Kidney (tissue), 14 donors: ENCODE measurements around the gene MYO1D. TPM values are rescaled to one million over a fixed set of nuclear protein-coding genes. Genes with fewer than 3 reads are reported as not detected.

Experiments
- DNase-seq, 5 donors: peaks; one replicate each; pipeline ENCODE4 v3.0.0-alpha.2; 2013 to 2020
- FAIRE-seq: peaks from 2 replicates; lab custom pipeline; 2012; peaks lifted over from hg19 to GRCh38; lab: Jason Lieb, UNC
- H3K27ac ChIP-seq, 2 donors: one replicate each; pipeline ENCODE4 v1.7.0; 2013; ENCODE audit warnings: low read depth in 2 of 2, low read length in 2 of 2, inconsistent platforms in 1 of 2
- H3K27me3 ChIP-seq: one replicate; pipeline ENCODE4 v1.7.1; 2013; ENCODE audit warnings: low read length, inconsistent platforms; ENCODE audit not compliant: control insufficient read depth, insufficient read depth
- H3K36me3 ChIP-seq, 3 donors: one replicate each; pipeline versions ENCODE4 v1.7.0 to v1.7.1; 2013; ENCODE audit warnings: low read length in 3 of 3, control low read depth in 1 of 3, inconsistent platforms in 1 of 3; ENCODE audit not compliant: insufficient read depth in 3 of 3, control insufficient read depth in 2 of 3
- H3K4me1 ChIP-seq, 3 donors: one replicate each; pipeline versions ENCODE4 v1.7.0 to v1.7.1; 2013; ENCODE audit warnings: low read length in 3 of 3, inconsistent platforms in 1 of 3, low read depth in 1 of 3; ENCODE audit not compliant: control insufficient read depth in 2 of 3, insufficient read depth in 2 of 3
- H3K4me3 ChIP-seq, 3 donors: one replicate each; pipeline versions ENCODE4 v1.7.0 to v1.8.1; 2013; ENCODE audit warnings: low read length in 3 of 3, control low read depth in 1 of 3, inconsistent platforms in 1 of 3
- H3K9ac ChIP-seq, 3 donors: one replicate each; pipeline versions ENCODE4 v1.7.0 to v1.7.1; 2013; ENCODE audit warnings: low read length in 3 of 3, control low read depth in 1 of 3, inconsistent platforms in 1 of 3
- H3K9me3 ChIP-seq, 3 donors: one replicate each; pipeline versions ENCODE4 v1.7.0 to v1.7.1; 2013; ENCODE audit warnings: low read length in 3 of 3, control low read depth in 1 of 3, inconsistent platforms in 1 of 3; ENCODE audit not compliant: control insufficient read depth in 2 of 3, insufficient read depth in 1 of 3
- intact Hi-C: fragments of 100-400 bp; cut with DNase I; formaldehyde crosslinking; loops from one replicate; pipeline ENCODE4 v1.11.1; 2022
- polyA plus RNA-seq: library from polyadenylated mRNA; stranded (reverse); fragments of 350-450 nt; fragmentation: Illumina TruSeq; extraction: RNeasy Lipid Tissue Mini Kit (QIAGEN cat#74804); gene quantifications from one replicate; pipeline ENCODE4 v1.2.3, GENCODE V29; 2014; ENCODE audit warnings: low read depth, low replicate concordance; ENCODE audit not compliant: insufficient read depth
- total RNA-seq: library from RNA; stranded (reverse); fragmentation: NEBNext Ultra II Directional; extraction: Animal tissue kit (Norgen Biotek cat#: 25700); gene quantifications from one replicate; pipeline ENCODE4 v1.2.1, GENCODE V29; 2021
- TF ChIP-seq, protein P1 (sequence below): IDR thresholded peaks from 3 replicates; pipeline ENCODE4 v1.5.1; 2012; ENCODE audit warnings: mild to moderate bottlenecking, moderate library complexity, borderline replicate concordance; ENCODE audit not compliant: insufficient read depth; ENCODE audit errors: extremely low read depth
- donor health status: control.
- donor health status: control.
- donor health status: control.
- donor health status: control.
- donor health status: control.
- donor health status: DM: yes; HTN: yes; CAD: no.
- donor health status: Normal renal cell carcinoma (clear cell type).

Gene MYO1D
- total and polyA plus RNA-seq, 2 donors from 2014 or later, result 21.1 to 99.9 TPM

DNA sequence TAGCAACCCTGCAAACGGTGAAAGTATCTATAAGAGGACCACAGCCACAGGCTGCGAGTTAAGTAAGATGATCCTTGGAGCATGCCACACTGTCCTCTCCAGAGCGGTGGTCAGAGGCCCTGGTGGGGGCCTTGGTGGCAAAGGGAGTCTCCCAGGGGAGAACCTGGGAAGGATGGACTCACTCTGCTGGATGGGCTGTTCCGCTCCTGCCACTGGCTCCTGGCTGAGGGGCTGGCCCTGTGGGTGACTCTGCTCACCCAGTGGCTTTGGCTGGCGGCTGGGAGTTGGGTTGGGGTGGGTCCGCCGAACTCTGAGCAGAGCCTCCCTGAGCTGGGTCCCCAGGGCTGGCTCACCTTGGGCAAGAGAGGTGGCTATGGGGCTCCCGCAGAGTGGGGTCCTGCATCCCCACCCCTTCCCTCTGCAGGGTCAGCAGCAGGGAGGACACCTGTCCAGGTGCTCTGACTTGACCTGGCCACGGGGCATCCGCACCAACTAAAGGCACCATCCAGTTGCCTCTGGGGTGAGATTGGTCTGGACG lies 382.9 kb downstream of the MYO1D start:
- intact Hi-C loops, result no loop called here
- FAIRE-seq, result no peak
- no peak for DNase-seq

DNA sequence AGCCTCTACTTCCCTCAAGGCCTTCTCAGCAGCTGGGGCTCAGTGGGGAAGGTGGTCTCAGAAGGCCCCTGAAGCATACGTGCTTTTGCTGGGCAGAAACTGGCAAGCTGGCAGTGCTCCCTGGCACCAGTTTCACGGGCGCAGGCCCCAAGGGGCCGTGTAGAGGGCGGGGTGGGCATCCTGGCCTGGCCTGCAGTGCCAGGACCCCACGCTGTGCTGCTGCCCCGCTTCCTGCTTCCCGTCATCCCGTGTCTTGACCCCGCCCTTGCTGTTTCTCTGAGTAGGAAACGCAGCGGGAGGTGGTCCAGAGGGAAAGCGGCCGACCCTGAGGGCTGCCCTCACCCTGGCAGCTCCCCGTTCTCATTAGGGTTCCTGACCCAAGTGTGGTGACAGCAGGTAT lies 383.4 kb downstream of the MYO1D start:
- Histone ChIP-seq H3K9ac (no peak overlapping the region), H3K27ac (no peak overlapping the region), H3K4me3 (no peak overlapping the region), H3K4me1 (peaks cover 0 to 6% (median 0%) of the 10 kb centered on the region in 3 donors), H3K9me3 (no peaks in the 10 kb centered on the region), H3K27me3 (no peaks in the 10 kb centered on the region), H3K36me3 (no peaks in the 10 kb centered on the region)
- TF ChIP-seq, protein P1, sequence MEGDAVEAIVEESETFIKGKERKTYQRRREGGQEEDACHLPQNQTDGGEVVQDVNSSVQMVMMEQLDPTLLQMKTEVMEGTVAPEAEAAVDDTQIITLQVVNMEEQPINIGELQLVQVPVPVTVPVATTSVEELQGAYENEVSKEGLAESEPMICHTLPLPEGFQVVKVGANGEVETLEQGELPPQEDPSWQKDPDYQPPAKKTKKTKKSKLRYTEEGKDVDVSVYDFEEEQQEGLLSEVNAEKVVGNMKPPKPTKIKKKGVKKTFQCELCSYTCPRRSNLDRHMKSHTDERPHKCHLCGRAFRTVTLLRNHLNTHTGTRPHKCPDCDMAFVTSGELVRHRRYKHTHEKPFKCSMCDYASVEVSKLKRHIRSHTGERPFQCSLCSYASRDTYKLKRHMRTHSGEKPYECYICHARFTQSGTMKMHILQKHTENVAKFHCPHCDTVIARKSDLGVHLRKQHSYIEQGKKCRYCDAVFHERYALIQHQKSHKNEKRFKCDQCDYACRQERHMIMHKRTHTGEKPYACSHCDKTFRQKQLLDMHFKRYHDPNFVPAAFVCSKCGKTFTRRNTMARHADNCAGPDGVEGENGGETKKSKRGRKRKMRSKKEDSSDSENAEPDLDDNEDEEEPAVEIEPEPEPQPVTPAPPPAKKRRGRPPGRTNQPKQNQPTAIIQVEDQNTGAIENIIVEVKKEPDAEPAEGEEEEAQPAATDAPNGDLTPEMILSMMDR, result no peak
- no peak for FAIRE-seq
- intact Hi-C loops, result no loop called here
- no peak for DNase-seq

More for the DNA sequence above, 382.9 kb downstream of the MYO1D start:
- Histone ChIP-seq H3K27ac (no peak overlapping the region), H3K36me3 (no peaks in the 10 kb centered on the region), H3K4me3 (no peak overlapping the region), H3K9me3 (no peaks in the 10 kb centered on the region), H3K4me1 (peaks cover 0 to 6% (median 0%) of the 10 kb centered on the region in 3 donors), H3K27me3 (no peaks in the 10 kb centered on the region), H3K9ac (no peak overlapping the region)
- TF ChIP-seq, protein P1, result no peak

DNA sequence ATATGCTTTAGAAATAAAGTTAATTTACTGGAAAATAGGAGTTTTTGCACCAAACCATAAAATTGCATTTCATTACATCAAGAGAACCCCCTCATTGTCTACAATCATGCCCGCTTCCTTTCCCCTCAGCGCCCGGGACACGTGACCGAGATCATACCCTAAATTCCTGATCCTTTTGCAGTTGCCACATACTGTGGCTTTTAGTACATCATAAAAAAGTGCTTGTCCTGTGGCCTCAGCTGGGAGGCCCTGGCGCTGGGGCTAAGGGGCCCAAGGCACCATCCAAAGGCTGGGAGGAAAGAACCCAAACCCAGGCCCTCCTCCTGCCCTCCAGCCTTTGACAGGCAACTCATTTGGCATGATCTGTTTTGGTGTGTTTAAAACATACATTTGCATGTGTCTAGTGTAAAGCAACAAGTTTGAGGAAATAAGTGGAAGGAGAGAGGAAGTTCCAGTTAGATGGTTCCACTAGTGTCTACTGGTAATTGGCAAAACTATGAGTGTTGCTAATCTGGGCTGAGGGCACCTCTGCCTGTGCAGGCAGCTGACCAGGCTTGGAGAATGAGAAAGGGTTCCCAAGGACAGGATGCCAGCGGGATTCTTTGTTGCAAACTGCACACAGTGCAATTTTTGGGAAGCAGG lies 384.2 kb downstream of the MYO1D start:
- Histone ChIP-seq H3K27me3 (no peaks in the 10 kb centered on the region), H3K36me3 (no peaks in the 10 kb centered on the region), H3K9ac (no peak overlapping the region), H3K9me3 (no peaks in the 10 kb centered on the region), H3K27ac (no peak overlapping the region), H3K4me3 (no peak overlapping the region), H3K4me1 (peaks cover 0 to 6% (median 0%) of the 10 kb centered on the region in 3 donors)
- TF ChIP-seq, protein P1, result no peak
- no peak for FAIRE-seq
- intact Hi-C loops, result no loop called here
- peak in 1 of 5 donors; percentile 42 for DNase-seq

DNA sequence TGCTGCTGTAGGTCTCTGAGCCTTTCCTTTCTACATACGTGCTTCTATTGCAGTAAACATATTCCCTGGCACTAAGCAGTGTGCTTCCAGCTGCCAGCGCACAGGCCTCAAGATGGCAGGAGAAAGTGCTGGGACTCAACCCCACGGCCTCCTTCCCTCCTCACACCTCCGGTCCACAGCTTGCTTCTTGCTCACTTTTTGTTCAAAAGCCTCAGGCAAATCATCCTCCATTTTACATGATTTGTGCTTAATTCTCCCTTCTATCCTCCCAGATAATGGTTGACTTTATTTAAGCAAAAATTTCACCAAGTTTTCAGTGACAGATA lies 384.7 kb downstream of the MYO1D start:
- intact Hi-C loops, result no loop called here
- TF ChIP-seq, protein P1, result no peak
- no peak for FAIRE-seq
- no peak for DNase-seq
- Histone ChIP-seq H3K27me3 (no peaks in the 10 kb centered on the region), H3K9me3 (no peaks in the 10 kb centered on the region), H3K9ac (no peak overlapping the region), H3K4me3 (no peak overlapping the region), H3K27ac (no peak overlapping the region), H3K36me3 (no peaks in the 10 kb centered on the region), H3K4me1 (peaks cover 0 to 10% (median 0%) of the 10 kb centered on the region in 3 donors)
